HG02763 (cell line): ENCODE measurements around the gene GSTA5.
"Not testable (repeated sequence)": the region's sequence is repeated elsewhere in the genome, so short reads cannot be mapped to it uniquely, and the experiment has no call there.

Source experiments
- ATAC-seq: cut with Tn5 transposase; IDR thresholded peaks from one replicate; pipeline ENCODE4 v1.9.1; 2021; ENCODE audit warnings: mild to moderate bottlenecking, moderate library complexity; ENCODE audit not compliant: unreplicated experiment

The GSTA5 gene

GRCh38 chr6:52839124-52840055 is 1.2 kb downstream of the GSTA5 start:
- peak; percentile 68 for ATAC-seq

GRCh38 chr6:52834481-52834880 is 6.1 kb downstream of the GSTA5 start:
- no peak for ATAC-seq

- not testable (repeated sequence) for ATAC-seq
Measured at GRCh38 chr6:52830869-52831268, 9.7 kb downstream of the GSTA5 start.

GRCh38 chr6:52829046-52829817 is 11.4 kb downstream of the GSTA5 start:
- no peak for ATAC-seq

GRCh38 chr6:52828621-52829020 is 12.0 kb downstream of the GSTA5 start:
- ATAC-seq, result not testable (repeated sequence)

- not testable (repeated sequence) for ATAC-seq
Measured at GRCh38 chr6:52827073-52827783, 13.4 kb downstream of the GSTA5 start.

GRCh38 chr6:52826513-52826912 is 14.1 kb downstream of the GSTA5 start:
- no peak for ATAC-seq

- ATAC-seq, result not testable (repeated sequence)
Measured at GRCh38 chr6:52825900-52826459, 14.6 kb downstream of the GSTA5 start.

- not testable (repeated sequence) for ATAC-seq
Measured at GRCh38 chr6:52825270-52825793, 15.3 kb downstream of the GSTA5 start.

GRCh38 chr6:52821842-52822241 is 18.8 kb downstream of the GSTA5 start:
- no peak for ATAC-seq

GRCh38 chr6:52820198-52820597 is 20.4 kb downstream of the GSTA5 start:
- ATAC-seq, result no peak

- ATAC-seq, result no peak
Measured at GRCh38 chr6:52815167-52816092, 25.2 kb downstream of the GSTA5 start.

- not testable (repeated sequence) for ATAC-seq
Measured at GRCh38 chr6:52814545-52814944, 26.1 kb downstream of the GSTA5 start.

GRCh38 chr6:52809777-52810176 is 30.8 kb downstream of the GSTA5 start:
- not testable (repeated sequence) for ATAC-seq

- no peak for ATAC-seq
Measured at GRCh38 chr6:52808660-52809059, 32.0 kb downstream of the GSTA5 start.

GRCh38 chr6:52803668-52804255 is 36.9 kb downstream of the GSTA5 start, which contains the start of gene GSTA1:
Gene GSTA1, minus strand, starts transcription at chr6:52803816. Its CDS starts 4,549 bp downstream, at chr6:52799267.
- not testable (repeated sequence) for ATAC-seq

- ATAC-seq, result no peak
Measured at GRCh38 chr6:52802806-52803205, 37.8 kb downstream of the GSTA5 start.

- ATAC-seq, result no peak
Measured at GRCh38 chr6:52801188-52801841, 39.3 kb downstream of the GSTA5 start.
